Stomach (tissue), 4 donors: Measurements from ENCODE around the gene PDE4D.

ENCODE experiments used
- CTCF ChIP-seq, 7 experiments: fragments of 450-650 bp in 4 of 7; fragments of 200-600 bp in 3 of 7; sonication (generic) in 3 of 7; IDR thresholded peaks; one replicate each; pipeline ENCODE4 v1.5.1; 2016 to 2019; ENCODE audit warnings: antibody characterized with exemption in 7 of 7, control low read depth in 2 of 7, mild to moderate bottlenecking in 1 of 7
- EP300 ChIP-seq: sonication (generic); formaldehyde crosslinking; IDR thresholded peaks from one replicate; pipeline ENCODE4 v1.6.1; 2017; ENCODE audit warnings: antibody characterized with exemption
- POLR2A ChIP-seq, 4 donors: fragments of 450-650 bp; IDR thresholded peaks; one replicate each; pipeline ENCODE4 v1.6.1; 2016; ENCODE audit warnings: antibody characterized with exemption in 4 of 4, control low read depth in 2 of 4, mild to moderate bottlenecking in 1 of 4, moderate library complexity in 1 of 4
- POLR2AphosphoS5 ChIP-seq, 3 donors: sonication (generic); formaldehyde crosslinking; IDR thresholded peaks; one replicate each; pipeline ENCODE4 v1.6.1; 2016; ENCODE audit warnings: antibody characterized with exemption in 3 of 3

GRCh38 chr5:58929726-58930125, 963.8 kb downstream of the PDE4D start:
- TF ChIP-seq POLR2AphosphoS5 (IDR thresholded peaks at IDR 0.05) (no peak), POLR2A (IDR thresholded peaks at IDR 0.05) (no peak), EP300 (no peak), CTCF (IDR thresholded peaks at IDR 0.05) (no peak)
